Endothelial cell of umbilical vein (primary cell): Measurements from ENCODE around the gene SRCIN1. TPM values are rescaled to one million over a fixed set of nuclear protein-coding genes. Genes with fewer than 3 reads are reported as not detected.

ENCODE experiments used
- BruUV-seq: library from RNA; stranded (reverse); fragments of 400-500 nt; replicated peaks from 2 replicates; lab custom pipeline; 2021; lab: Mats Ljungman, UMichigan
- CTCF ChIA-PET: fragments of 300-600, 350-600 bp; sonication (Branson Sonifier 250); formaldehyde crosslinking; loops from one replicate; lab custom pipeline; 2021; ENCODE audit warnings: antibody characterized with exemption, inconsistent platforms; lab: Charles Lee
- POLR2A ChIA-PET: fragments of 300-600, 350-600 bp; sonication (Branson Sonifier 250); formaldehyde crosslinking; loops from one replicate; lab custom pipeline; 2021; ENCODE audit warnings: antibody characterized with exemption, inconsistent platforms; lab: Charles Lee
- DNase-seq: peaks from one replicate; pipeline ENCODE4 v3.0.0-alpha.2; 2011; ENCODE audit warnings: low read depth, low spot score
- FAIRE-seq: peaks from 2 replicates; lab custom pipeline; 2011; peaks lifted over from hg19 to GRCh38; lab: Jason Lieb, UNC
- H2AFZ ChIP-seq: 2 replicates; pipeline ENCODE4 v1.6.0; 2012; ENCODE audit warnings: low read depth, low read length, control low read depth, inconsistent platforms
- H3K27ac ChIP-seq: 2 replicates; pipeline ENCODE4 v1.5.1; 2011; ENCODE audit warnings: low read depth, mild to moderate bottlenecking, control low read depth, low read length, moderate library complexity; ENCODE audit not compliant: insufficient read depth
- H3K27me3 ChIP-seq, 2 experiments: 2 replicates each; pipeline versions ENCODE4 v1.6.0 to v1.6.1; 2011; ENCODE audit warnings: low read length in 2 of 2, mixed read lengths in 1 of 2; ENCODE audit not compliant: control insufficient read depth in 2 of 2, insufficient read depth in 2 of 2
- H3K36me3 ChIP-seq, 2 experiments: 2 replicates in 1 of 2; 3 replicates in 1 of 2; pipeline ENCODE4 v1.5.1; 2011; ENCODE audit warnings: low read length in 2 of 2, mild to moderate bottlenecking in 1 of 2, moderate library complexity in 1 of 2; ENCODE audit not compliant: control insufficient read depth in 2 of 2, insufficient read depth in 2 of 2; ENCODE audit errors: extremely low read depth in 1 of 2
- H3K4me1 ChIP-seq: 3 replicates; pipeline ENCODE4 v1.5.1; 2011; ENCODE audit warnings: mild to moderate bottlenecking, low read length; ENCODE audit not compliant: control insufficient read depth, insufficient read depth; ENCODE audit errors: extremely low read depth
- H3K4me2 ChIP-seq: 2 replicates; pipeline ENCODE4 v1.6.1; 2011; ENCODE audit warnings: low read length, control low read depth, mixed read lengths; ENCODE audit not compliant: insufficient read depth
- H3K4me3 ChIP-seq, 3 experiments: fragments of 200-600 bp in 1 of 3; sonication (generic), shearing (Covaris generic) in 1 of 3; replicated peaks in 1 of 3; 2 replicates each; pipeline ENCODE4 v1.5.1; 2011 to 2016; ENCODE audit warnings: control low read depth in 3 of 3, low read length in 3 of 3, mild to moderate bottlenecking in 2 of 3, inconsistent platforms in 1 of 3, low read depth in 1 of 3, moderate library complexity in 1 of 3; ENCODE audit not compliant: insufficient read depth in 1 of 3
- H3K79me2 ChIP-seq: 2 replicates; pipeline ENCODE4 v1.6.0; 2012; ENCODE audit warnings: low read length, inconsistent platforms; ENCODE audit not compliant: control insufficient read depth, insufficient read depth
- H3K9ac ChIP-seq: replicated peaks from 2 replicates; pipeline ENCODE3; 2011; ENCODE audit warnings: low read length, control low read depth; ENCODE audit not compliant: insufficient read depth; ENCODE audit errors: extremely low read depth
- H3K9me1 ChIP-seq: replicated peaks from 3 replicates; pipeline ENCODE4 v1.6.0; 2011; ENCODE audit warnings: mild to moderate bottlenecking, low read length; ENCODE audit not compliant: control insufficient read depth, insufficient read depth; ENCODE audit errors: extremely low read depth
- H3K9me3 ChIP-seq: replicated peaks from 2 replicates; pipeline ENCODE4 v1.5.1; 2012; ENCODE audit warnings: low read length, inconsistent platforms; ENCODE audit not compliant: control insufficient read depth, insufficient read depth
- H4K20me1 ChIP-seq: replicated peaks from 2 replicates; pipeline ENCODE3; 2011; ENCODE audit warnings: mild to moderate bottlenecking, low read length; ENCODE audit not compliant: control insufficient read depth, insufficient read depth; ENCODE audit errors: extremely low read depth
- EZH2 ChIP-seq: IDR thresholded peaks from 2 replicates; pipeline ENCODE4 v1.6.1; 2012; ENCODE audit warnings: borderline replicate concordance, low read depth, mild to moderate bottlenecking, moderate library complexity, low read length, inconsistent platforms; ENCODE audit not compliant: severe bottlenecking
- FOS ChIP-seq: IDR thresholded peaks from 2 replicates; pipeline ENCODE4 v1.6.1; 2011; ENCODE audit warnings: mild to moderate bottlenecking, low read length, moderate library complexity, borderline replicate concordance; ENCODE audit not compliant: insufficient read depth
- GATA2 ChIP-seq: IDR thresholded peaks from 2 replicates; pipeline ENCODE4 v1.7.0; 2011; ENCODE audit warnings: low read depth, mild to moderate bottlenecking, moderate library complexity, mixed read lengths, low read length; ENCODE audit not compliant: insufficient read length, insufficient read depth
- JUN ChIP-seq: IDR thresholded peaks from 2 replicates; pipeline ENCODE4 v1.6.1; 2011; ENCODE audit warnings: borderline replicate concordance, low read depth; ENCODE audit not compliant: insufficient read length, insufficient read depth
- MAX ChIP-seq: IDR thresholded peaks from 2 replicates; pipeline ENCODE4 v1.6.1; 2011; ENCODE audit not compliant: insufficient read depth, insufficient read length
- MYC ChIP-seq: IDR thresholded peaks from one replicate; pipeline ENCODE4 v1.6.1; 2011; ENCODE audit warnings: mild to moderate bottlenecking, low read depth, low read length
- POLR2A ChIP-seq: IDR thresholded peaks from 2 replicates; pipeline ENCODE4 v1.6.1; 2012; ENCODE audit warnings: low read depth, mild to moderate bottlenecking, control low read depth, low read length
- POLR2AphosphoS5 ChIP-seq: IDR thresholded peaks from 2 replicates; pipeline ENCODE4 v1.6.1; 2012; ENCODE audit warnings: low read depth, mild to moderate bottlenecking, control low read depth, low read length, moderate library complexity; ENCODE audit not compliant: insufficient read depth
- dilution Hi-C: fragments of 300-500 bp; cut with MboI; formaldehyde crosslinking; loops from one replicate; pipeline ENCODE4 v1.15.0; 2019; ENCODE audit warnings: low sequenced_read_pairs; ENCODE audit not compliant: extremely low pct_ligation_motif_present
- intact Hi-C: fragments of 100-400 bp; cut with micrococcal nuclease; formaldehyde crosslinking; loops from one replicate; pipeline ENCODE4 v1.10.0; 2022
- polyA plus RNA-seq, 4 experiments: library from polyadenylated mRNA; depleted of rRNA in 3 of 4; stranded (reverse) in 3 of 4; unstranded in 1 of 4; fragments of >200 nt; gene quantifications; 2 replicates each; pipeline versions ENCODE4 v1.2.1 to v1.2.3, GENCODE V29; 2011 to 2012; ENCODE audit warnings: missing spikeins in 1 of 4
- total RNA-seq: library from RNA; stranded (reverse); gene quantifications from 2 replicates; pipeline ENCODE4 v1.2.3, GENCODE V29; 2021
- TF ChIP-seq, protein P1 (sequence below), 2 donors: IDR thresholded peaks; 1 replicate in 1 of 2; 2 replicates in 1 of 2; pipeline ENCODE4 v1.5.1; 2011; ENCODE audit warnings: low read length in 2 of 2, mild to moderate bottlenecking in 2 of 2, moderate library complexity in 2 of 2, control low read depth in 1 of 2, inconsistent platforms in 1 of 2, low read depth in 1 of 2; ENCODE audit not compliant: insufficient read depth in 1 of 2; ENCODE audit errors: extremely low read depth in 1 of 2

Gene SRCIN1
- total and polyA plus RNA-seq, 2 donors (not counting 3 experiments of a cell fraction or from before 2014, with no cell fraction given) = 0.15 to 0.35 TPM

GRCh38 chr17:38575781-38576180 is 30.0 kb downstream of the SRCIN1 start:
- no peak overlapping the region for H3K4me3 ChIP-seq
- H3K9me1 ChIP-seq = no peaks in the 10 kb centered on the region
- peaks cover 72 to 74% of the 10 kb centered on the region in 2 experiments for H3K27me3 ChIP-seq
- dilution Hi-C loops (no loop called here), intact Hi-C loops (no loop called here)
- H3K79me2 ChIP-seq = no peaks in the 10 kb centered on the region
- H3K4me1 ChIP-seq = no peaks in the 10 kb centered on the region
- ChIA-PET POLR2A (no interaction called here), CTCF (interaction anchor here (1.0 to 3.5 kb wide), 4 partner anchors 10 to 99 kb away, joined by 3 to 16 read pairs (median 8); partner anchors contain the start of gene EPOP)
- no peaks in the 10 kb centered on the region for H3K36me3 ChIP-seq
- H3K27ac ChIP-seq = no peak overlapping the region
- FAIRE-seq (no peak), DNase-seq (no peak)
- no peak overlapping the region for H2AFZ ChIP-seq
- no TSS peak for BruUV-seq
- no peaks in the 10 kb centered on the region for H4K20me1 ChIP-seq
- no peak for TF ChIP-seq FOS
- no peak for TF ChIP-seq JUN
- TF ChIP-seq MYC = no peak
- no peak for TF ChIP-seq GATA2
- TF ChIP-seq EZH2 = no peak
- no peak for TF ChIP-seq POLR2A
- no peak for TF ChIP-seq POLR2AphosphoS5
- TF ChIP-seq MAX = no peak
- no peak overlapping the region for H3K4me2 ChIP-seq
- no peak overlapping the region for H3K9ac ChIP-seq
- no peaks in the 10 kb centered on the region for H3K9me3 ChIP-seq

DNA sequence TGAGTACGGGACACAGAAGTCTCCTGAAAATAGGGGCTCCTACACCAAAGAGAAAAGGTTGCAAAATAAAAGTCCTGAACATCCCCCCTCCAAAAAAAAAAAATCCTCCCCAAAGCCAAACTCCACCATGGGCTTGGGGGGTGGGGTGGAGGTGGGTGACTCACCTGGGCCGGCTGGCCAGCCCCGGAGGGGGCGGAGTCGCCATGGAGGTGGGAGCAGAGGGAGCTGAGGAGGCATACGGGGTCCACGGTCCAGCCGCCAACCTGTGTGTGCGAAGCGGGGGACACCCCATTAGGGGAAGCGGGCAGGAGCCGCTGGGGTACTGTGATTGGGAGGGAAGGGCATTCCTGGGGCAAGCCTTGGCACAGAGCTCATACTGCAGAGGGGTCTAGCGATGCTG is 31.0 kb downstream of the SRCIN1 start:
- BruUV-seq = no TSS peak
- Histone ChIP-seq H3K27me3 (peaks cover 74 to 75% of the 10 kb centered on the region in 2 experiments), H3K4me2 (no peak overlapping the region), H2AFZ (no peak overlapping the region), H4K20me1 (no peaks in the 10 kb centered on the region), H3K4me3 (no peak overlapping the region), H3K79me2 (no peaks in the 10 kb centered on the region), H3K27ac (no peak overlapping the region), H3K4me1 (no peaks in the 10 kb centered on the region), H3K9ac (no peak overlapping the region), H3K9me3 (no peaks in the 10 kb centered on the region), H3K9me1 (no peaks in the 10 kb centered on the region), H3K36me3 (no peaks in the 10 kb centered on the region)
- TF ChIP-seq POLR2A (no peak), POLR2AphosphoS5 (no peak), FOS (no peak), GATA2 (no peak), EZH2 (no peak), JUN (no peak), MYC (no peak), MAX (no peak)
- TF ChIP-seq, protein P1, sequence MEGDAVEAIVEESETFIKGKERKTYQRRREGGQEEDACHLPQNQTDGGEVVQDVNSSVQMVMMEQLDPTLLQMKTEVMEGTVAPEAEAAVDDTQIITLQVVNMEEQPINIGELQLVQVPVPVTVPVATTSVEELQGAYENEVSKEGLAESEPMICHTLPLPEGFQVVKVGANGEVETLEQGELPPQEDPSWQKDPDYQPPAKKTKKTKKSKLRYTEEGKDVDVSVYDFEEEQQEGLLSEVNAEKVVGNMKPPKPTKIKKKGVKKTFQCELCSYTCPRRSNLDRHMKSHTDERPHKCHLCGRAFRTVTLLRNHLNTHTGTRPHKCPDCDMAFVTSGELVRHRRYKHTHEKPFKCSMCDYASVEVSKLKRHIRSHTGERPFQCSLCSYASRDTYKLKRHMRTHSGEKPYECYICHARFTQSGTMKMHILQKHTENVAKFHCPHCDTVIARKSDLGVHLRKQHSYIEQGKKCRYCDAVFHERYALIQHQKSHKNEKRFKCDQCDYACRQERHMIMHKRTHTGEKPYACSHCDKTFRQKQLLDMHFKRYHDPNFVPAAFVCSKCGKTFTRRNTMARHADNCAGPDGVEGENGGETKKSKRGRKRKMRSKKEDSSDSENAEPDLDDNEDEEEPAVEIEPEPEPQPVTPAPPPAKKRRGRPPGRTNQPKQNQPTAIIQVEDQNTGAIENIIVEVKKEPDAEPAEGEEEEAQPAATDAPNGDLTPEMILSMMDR (IDR thresholded peaks at IDR 0.05; ENCODE audit: extremely low read depth in 1 of 2, insufficient read depth in 1 of 2, low read depth in 1 of 2, low read length in 2 of 2) = no peak
- dilution Hi-C loops (no loop called here), intact Hi-C loops (no loop called here)
- CTCF ChIA-PET = interaction anchor here (1.2 to 3.5 kb wide), 3 partner anchors 8 to 17 kb away, joined by 4 to 16 read pairs (median 14); no protein-coding TSS in a partner anchor
- FAIRE-seq (no peak), DNase-seq (no peak)
- POLR2A ChIA-PET = no interaction called here
